Naive thymus-derived CD4-positive, alpha-beta T cell (primary cell): ENCODE data around the gene PPIP5K1. TPM values are rescaled to one million over a fixed set of nuclear protein-coding genes. Genes with fewer than 3 reads are reported as not detected.
A peak's percentile ranks its signal among the peaks of the same experiment; 100 is the strongest.
"Not testable (repeated sequence)": the region's sequence is repeated elsewhere in the genome, so short reads cannot be mapped to it uniquely, and the experiment has no call there.

Source experiments
- ATAC-seq: fragments of 150-1000 bp; cut with Tn5 transposase; 2 replicates; pipeline ENCODE4 v1.10.0; 2021; ENCODE audit warnings: mild to moderate bottlenecking, moderate library complexity
- CTCF ChIA-PET: fragments of 350-600 bp; sonication (Branson Sonifier 250); formaldehyde crosslinking; loops from one replicate; lab custom pipeline; 2021; ENCODE audit warnings: antibody characterized with exemption; lab: Charles Lee
- POLR2A ChIA-PET: fragments of 350-600 bp; sonication (Branson Sonifier 250); formaldehyde crosslinking; loops from one replicate; lab custom pipeline; 2021; ENCODE audit warnings: antibody characterized with exemption, inconsistent platforms; lab: Charles Lee
- DNase-seq, 9 donors: peaks; one replicate each; pipeline versions ENCODE4 v3.0.0 to v3.0.0-alpha.2; 2020 to 2022; ENCODE audit warnings: mixed read lengths in 1 of 9
- H3K27ac ChIP-seq: one replicate; pipeline ENCODE4 v1.7.0; 2013; ENCODE audit warnings: mild to moderate bottlenecking, low read depth, low read length, moderate library complexity
- H3K27me3 ChIP-seq, 2 donors: one replicate each; pipeline ENCODE4 v1.7.0; 2013; ENCODE audit warnings: low read length in 2 of 2, mild to moderate bottlenecking in 2 of 2, moderate library complexity in 2 of 2; ENCODE audit not compliant: control insufficient read depth in 2 of 2, insufficient read depth in 2 of 2
- H3K36me3 ChIP-seq, 3 experiments: 1 replicate in 2 of 3; 2 replicates in 1 of 3; pipeline ENCODE4 v1.7.0; 2013; ENCODE audit warnings: low read length in 3 of 3, mild to moderate bottlenecking in 3 of 3, moderate library complexity in 1 of 3; ENCODE audit not compliant: insufficient read depth in 3 of 3, control insufficient read depth in 2 of 3
- H3K4me1 ChIP-seq, 2 donors: one replicate each; pipeline ENCODE4 v1.7.0; 2013; ENCODE audit warnings: low read length in 2 of 2, mild to moderate bottlenecking in 2 of 2, moderate library complexity in 1 of 2; ENCODE audit not compliant: control insufficient read depth in 2 of 2, insufficient read depth in 2 of 2
- H3K4me3 ChIP-seq: 2 replicates; pipeline ENCODE4 v1.7.0; 2013; ENCODE audit warnings: mild to moderate bottlenecking, low read length
- H3K9me3 ChIP-seq, 3 experiments: 1 replicate in 2 of 3; 2 replicates in 1 of 3; pipeline ENCODE4 v1.7.0; 2013; ENCODE audit warnings: low read length in 3 of 3; ENCODE audit not compliant: control insufficient read depth in 2 of 3
- H3K27ac Mint-ChIP-seq, 9 donors: one replicate each; pipeline ENCODE4 v1.8.0; 2020 to 2022; ENCODE audit warnings: mixed read lengths in 9 of 9, mild to moderate bottlenecking in 8 of 9, moderate library complexity in 5 of 9, inconsistent platforms in 2 of 9
- H3K27me3 Mint-ChIP-seq, 5 donors: one replicate each; pipeline ENCODE4 v1.8.0; 2021 to 2022; ENCODE audit warnings: mixed read lengths in 5 of 5, mild to moderate bottlenecking in 1 of 5
- H3K36me3 Mint-ChIP-seq, 5 donors: one replicate each; pipeline ENCODE4 v1.8.0; 2020 to 2022; ENCODE audit warnings: mixed read lengths in 5 of 5, mild to moderate bottlenecking in 3 of 5, inconsistent platforms in 1 of 5
- H3K4me1 Mint-ChIP-seq, 7 donors: one replicate each; pipeline ENCODE4 v1.8.0; 2020 to 2022; ENCODE audit warnings: mixed read lengths in 7 of 7, mild to moderate bottlenecking in 3 of 7, inconsistent platforms in 1 of 7
- H3K4me3 Mint-ChIP-seq, 10 donors: one replicate each; pipeline ENCODE4 v1.8.0; 2020 to 2022; ENCODE audit warnings: mild to moderate bottlenecking in 10 of 10, mixed read lengths in 10 of 10, moderate library complexity in 6 of 10, inconsistent platforms in 2 of 10
- H3K9me3 Mint-ChIP-seq, 11 donors: one replicate each; pipeline ENCODE4 v1.8.0; 2020 to 2022; ENCODE audit warnings: mixed read lengths in 11 of 11, mild to moderate bottlenecking in 4 of 11, inconsistent platforms in 1 of 11, moderate library complexity in 1 of 11
- intact Hi-C, 2 donors: fragments of 100-400 bp; cut with micrococcal nuclease; formaldehyde crosslinking; loops; one replicate each; pipeline ENCODE4 v1.15.1; 2023
- polyA plus RNA-seq, 2 donors: library from polyadenylated mRNA; unstranded; fragments of 300-500 nt; fragmentation: Illumina TruSeq; gene quantifications; one replicate each; pipeline ENCODE4 v1.2.3, GENCODE V29; 2021
- total RNA-seq, 6 experiments: library from RNA in 5 of 6; stranded (reverse) in 5 of 6; gene quantifications; 1 replicate in 5 of 6; 2 replicates in 1 of 6; pipeline ENCODE4 v1.2.3 and lab custom pipeline; 2021 to 2026

The PPIP5K1 gene
- total and polyA plus RNA-seq, 7 experiments from 2014 or later, result 6.1 to 66.0 (median 43.0) TPM

GRCh38 chr15:43617750-43618149 lies 27.7 kb upstream of the PPIP5K1 start:
- CTCF ChIA-PET, H3K9me3 Mint-ChIP-seq, H3K4me1 ChIP-seq, H3K36me3 ChIP-seq, H3K4me1 Mint-ChIP-seq, H3K4me3 ChIP-seq, H3K4me3 Mint-ChIP-seq, DNase-seq, H3K27ac Mint-ChIP-seq, H3K9me3 ChIP-seq, H3K36me3 Mint-ChIP-seq, intact Hi-C loops, H3K27ac ChIP-seq, ATAC-seq, H3K27me3 ChIP-seq, POLR2A ChIA-PET: not testable (repeated sequence)
- peaks cover 7 to 20% (median 11%) of the 10 kb centered on the region in 5 donors for H3K27me3 Mint-ChIP-seq

- ATAC-seq, H3K27ac Mint-ChIP-seq, POLR2A ChIA-PET, DNase-seq, H3K4me1 ChIP-seq, H3K27me3 ChIP-seq, H3K36me3 ChIP-seq, H3K27ac ChIP-seq, H3K4me1 Mint-ChIP-seq, H3K9me3 ChIP-seq, H3K9me3 Mint-ChIP-seq, H3K36me3 Mint-ChIP-seq, intact Hi-C loops, H3K4me3 ChIP-seq, H3K4me3 Mint-ChIP-seq: not testable (repeated sequence)
- peaks cover 23 to 34% (median 28%) of the 10 kb centered on the region in 5 donors for H3K27me3 Mint-ChIP-seq
- CTCF ChIA-PET, result interaction anchor here (0.7 kb wide), 1 partner anchor 164 kb away, joined by 3 read pairs; no protein-coding TSS in a partner anchor
These were observed 12.2 kb upstream of the PPIP5K1 start for GRCh38 chr15:43602233-43602632.

GRCh38 chr15:43600200-43600599 lies 10.2 kb upstream of the PPIP5K1 start:
- ATAC-seq, DNase-seq, H3K4me3 Mint-ChIP-seq, H3K9me3 ChIP-seq, POLR2A ChIA-PET, H3K27ac ChIP-seq, H3K4me3 ChIP-seq, H3K36me3 Mint-ChIP-seq, H3K27me3 ChIP-seq, H3K27ac Mint-ChIP-seq, CTCF ChIA-PET, H3K36me3 ChIP-seq, H3K4me1 ChIP-seq, intact Hi-C loops, H3K9me3 Mint-ChIP-seq, H3K4me1 Mint-ChIP-seq: not testable (repeated sequence)
- peaks cover 30 to 40% (median 36%) of the 10 kb centered on the region in 5 donors for H3K27me3 Mint-ChIP-seq

GRCh38 chr15:43599131-43599530 lies 9.1 kb upstream of the PPIP5K1 start:
- H3K4me3 Mint-ChIP-seq, H3K4me3 ChIP-seq, CTCF ChIA-PET, H3K9me3 Mint-ChIP-seq, DNase-seq, H3K4me1 Mint-ChIP-seq, H3K36me3 ChIP-seq, H3K4me1 ChIP-seq, H3K27ac Mint-ChIP-seq, H3K9me3 ChIP-seq, ATAC-seq, intact Hi-C loops, H3K36me3 Mint-ChIP-seq, H3K27me3 ChIP-seq, POLR2A ChIA-PET, H3K27ac ChIP-seq: not testable (repeated sequence)
- H3K27me3 Mint-ChIP-seq, result peaks cover 27 to 37% (median 31%) of the 10 kb centered on the region in 5 donors

GRCh38 chr15:43593328-43594190 lies 3.6 kb upstream of the PPIP5K1 start, which contains the start of gene CKMT1B:
Gene CKMT1B (plus strand): TSS chr15:43594027. CDS start chr15:43594219, 192 bp downstream.
- H3K36me3 Mint-ChIP-seq, result not testable (repeated sequence)
- H3K27me3 Mint-ChIP-seq, result peaks cover 13 to 15% (median 14%) of the 10 kb centered on the region in 5 donors

GRCh38 chr15:43592841-43593240 lies 2.8 kb upstream of the PPIP5K1 start:
- H3K9me3 ChIP-seq, ATAC-seq, POLR2A ChIA-PET, H3K27ac ChIP-seq, intact Hi-C loops, H3K36me3 Mint-ChIP-seq, H3K27ac Mint-ChIP-seq, DNase-seq, H3K4me3 Mint-ChIP-seq, H3K9me3 Mint-ChIP-seq, H3K36me3 ChIP-seq, H3K4me1 ChIP-seq, H3K4me1 Mint-ChIP-seq, H3K27me3 ChIP-seq, H3K4me3 ChIP-seq, CTCF ChIA-PET: not testable (repeated sequence)
- peaks cover 11 to 14% (median 12%) of the 10 kb centered on the region in 5 donors for H3K27me3 Mint-ChIP-seq

More at GRCh38 chr15:43593328-43594190, 3.6 kb upstream of the PPIP5K1 start, which contains the start of gene CKMT1B:
- intact Hi-C loops, H3K4me3 Mint-ChIP-seq, H3K9me3 Mint-ChIP-seq, H3K36me3 ChIP-seq, H3K4me1 Mint-ChIP-seq, DNase-seq, POLR2A ChIA-PET, CTCF ChIA-PET, H3K4me3 ChIP-seq, H3K4me1 ChIP-seq, H3K27me3 ChIP-seq, H3K27ac Mint-ChIP-seq, H3K27ac ChIP-seq, H3K9me3 ChIP-seq: not testable (repeated sequence)
- peak; percentile 22 for ATAC-seq

GRCh38 chr15:43574607-43575006 lies 15.4 kb downstream of the PPIP5K1 start:
- H3K9me3 ChIP-seq, POLR2A ChIA-PET, H3K4me3 Mint-ChIP-seq, H3K27me3 ChIP-seq, H3K4me1 ChIP-seq, H3K27me3 Mint-ChIP-seq, CTCF ChIA-PET, ATAC-seq, H3K9me3 Mint-ChIP-seq, H3K36me3 Mint-ChIP-seq, H3K4me3 ChIP-seq, H3K36me3 ChIP-seq, DNase-seq, H3K27ac Mint-ChIP-seq, H3K4me1 Mint-ChIP-seq, intact Hi-C loops, H3K27ac ChIP-seq: not testable (repeated sequence)
